Prostate gland (tissue), 2 donors: ENCODE results near the gene CAMK1.

Experiments
- POLR2A ChIP-seq: fragments of 450-650 bp; IDR thresholded peaks from one replicate; pipeline ENCODE4 v1.6.1; 2016; ENCODE audit warnings: antibody characterized with exemption, mild to moderate bottlenecking
- TF ChIP-seq, protein P1 (sequence below), 4 experiments: fragments of 200-600 bp in 2 of 4; fragments of 450-650 bp in 2 of 4; sonication (generic) in 2 of 4; IDR thresholded peaks; 1 replicate in 3 of 4; 2 replicates in 1 of 4; pipeline ENCODE4 v1.5.1; 2016 to 2019; ENCODE audit warnings: antibody characterized with exemption in 4 of 4, mild to moderate bottlenecking in 2 of 4, moderate library complexity in 2 of 4

DNA sequence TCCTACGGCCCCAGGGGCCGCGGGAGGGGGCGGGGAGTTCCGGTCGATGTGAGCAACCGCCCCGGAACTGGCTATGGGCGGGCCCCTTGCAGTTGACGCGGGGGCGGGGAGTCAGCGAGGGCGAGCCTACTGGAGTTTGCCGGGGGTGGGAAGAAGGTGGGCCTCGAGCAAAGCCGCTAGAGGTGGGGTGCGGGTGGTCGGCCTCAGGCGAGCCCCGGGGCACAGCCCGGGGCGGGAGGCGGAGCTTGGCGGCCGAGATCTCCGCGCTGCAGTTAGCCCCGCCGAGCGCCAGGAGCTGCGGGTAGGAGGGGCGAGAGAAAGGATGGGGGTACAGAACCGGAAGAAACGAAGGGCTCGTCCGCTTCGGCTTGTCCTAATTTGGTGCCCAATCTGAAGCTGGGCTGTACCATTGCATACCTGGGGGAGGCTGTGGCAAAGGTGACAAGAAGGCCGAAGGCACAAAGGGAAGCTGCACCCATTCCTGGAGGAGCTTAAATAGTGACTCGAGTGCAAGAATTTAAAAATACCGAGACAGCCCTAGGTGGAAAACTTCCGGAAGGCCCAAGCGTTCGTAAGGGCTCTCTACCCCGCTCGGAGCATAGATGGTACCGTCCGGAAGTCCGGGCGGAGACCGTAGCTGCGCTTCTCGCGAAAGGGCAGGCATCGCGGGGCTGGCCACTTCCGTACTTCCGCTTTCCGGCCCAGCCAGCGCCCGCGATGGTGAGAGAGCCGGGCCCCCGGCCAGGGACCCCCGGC lies 22.8 kb upstream of the CAMK1 start, which contains the start of the genes ARPC4 and TADA3:
- TF ChIP-seq, protein P1, sequence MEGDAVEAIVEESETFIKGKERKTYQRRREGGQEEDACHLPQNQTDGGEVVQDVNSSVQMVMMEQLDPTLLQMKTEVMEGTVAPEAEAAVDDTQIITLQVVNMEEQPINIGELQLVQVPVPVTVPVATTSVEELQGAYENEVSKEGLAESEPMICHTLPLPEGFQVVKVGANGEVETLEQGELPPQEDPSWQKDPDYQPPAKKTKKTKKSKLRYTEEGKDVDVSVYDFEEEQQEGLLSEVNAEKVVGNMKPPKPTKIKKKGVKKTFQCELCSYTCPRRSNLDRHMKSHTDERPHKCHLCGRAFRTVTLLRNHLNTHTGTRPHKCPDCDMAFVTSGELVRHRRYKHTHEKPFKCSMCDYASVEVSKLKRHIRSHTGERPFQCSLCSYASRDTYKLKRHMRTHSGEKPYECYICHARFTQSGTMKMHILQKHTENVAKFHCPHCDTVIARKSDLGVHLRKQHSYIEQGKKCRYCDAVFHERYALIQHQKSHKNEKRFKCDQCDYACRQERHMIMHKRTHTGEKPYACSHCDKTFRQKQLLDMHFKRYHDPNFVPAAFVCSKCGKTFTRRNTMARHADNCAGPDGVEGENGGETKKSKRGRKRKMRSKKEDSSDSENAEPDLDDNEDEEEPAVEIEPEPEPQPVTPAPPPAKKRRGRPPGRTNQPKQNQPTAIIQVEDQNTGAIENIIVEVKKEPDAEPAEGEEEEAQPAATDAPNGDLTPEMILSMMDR (IDR thresholded peaks at IDR 0.05) = peak in 2 of 4 experiments; percentile 45 to 48
- TF ChIP-seq POLR2A = peak; percentile 38
